ENCODE data around the gene GDF10.

DNA sequence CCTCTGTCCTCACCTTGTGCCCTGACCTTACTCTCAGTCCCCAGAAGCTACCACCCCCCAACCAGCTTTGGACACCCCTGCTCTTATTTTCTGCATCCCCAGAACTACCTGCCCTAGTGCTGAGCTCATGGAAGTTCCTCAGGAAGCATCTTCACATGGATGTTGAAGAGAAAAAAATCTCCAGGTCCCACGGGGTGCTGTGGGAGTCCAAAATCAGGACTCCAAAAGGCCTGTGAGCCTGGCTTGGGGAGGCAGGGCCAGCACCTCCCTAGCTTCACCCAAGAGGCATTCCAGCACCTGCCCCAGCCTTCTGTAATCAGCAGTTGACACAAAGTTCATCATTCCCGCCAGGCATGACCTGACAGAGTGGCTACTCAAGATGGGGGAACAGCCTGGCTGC lies 20.7 kb upstream of the GDF10 start:
- TF ChIP-seq EZH2phosphoT487 (IDR thresholded peaks at IDR 0.05; ENCODE audit: low read depth, severe bottlenecking, unreplicated experiment), result no peak
- TF ChIP-seq, protein P1, sequence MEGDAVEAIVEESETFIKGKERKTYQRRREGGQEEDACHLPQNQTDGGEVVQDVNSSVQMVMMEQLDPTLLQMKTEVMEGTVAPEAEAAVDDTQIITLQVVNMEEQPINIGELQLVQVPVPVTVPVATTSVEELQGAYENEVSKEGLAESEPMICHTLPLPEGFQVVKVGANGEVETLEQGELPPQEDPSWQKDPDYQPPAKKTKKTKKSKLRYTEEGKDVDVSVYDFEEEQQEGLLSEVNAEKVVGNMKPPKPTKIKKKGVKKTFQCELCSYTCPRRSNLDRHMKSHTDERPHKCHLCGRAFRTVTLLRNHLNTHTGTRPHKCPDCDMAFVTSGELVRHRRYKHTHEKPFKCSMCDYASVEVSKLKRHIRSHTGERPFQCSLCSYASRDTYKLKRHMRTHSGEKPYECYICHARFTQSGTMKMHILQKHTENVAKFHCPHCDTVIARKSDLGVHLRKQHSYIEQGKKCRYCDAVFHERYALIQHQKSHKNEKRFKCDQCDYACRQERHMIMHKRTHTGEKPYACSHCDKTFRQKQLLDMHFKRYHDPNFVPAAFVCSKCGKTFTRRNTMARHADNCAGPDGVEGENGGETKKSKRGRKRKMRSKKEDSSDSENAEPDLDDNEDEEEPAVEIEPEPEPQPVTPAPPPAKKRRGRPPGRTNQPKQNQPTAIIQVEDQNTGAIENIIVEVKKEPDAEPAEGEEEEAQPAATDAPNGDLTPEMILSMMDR (IDR thresholded peaks at IDR 0.05; ENCODE audit: poor library complexity), result no peak
